Motor neuron (in vitro differentiated cells): ENCODE measurements around the gene ZNF665. TPM values are rescaled to one million over a fixed set of nuclear protein-coding genes. Genes with fewer than 3 reads are reported as not detected.
A peak's percentile ranks its signal among the peaks of the same experiment; 100 is the strongest.
"Not testable (repeated sequence)": the region's sequence is repeated elsewhere in the genome, so short reads cannot be mapped to it uniquely, and the experiment has no call there.

Experiments used
- ATAC-seq, 8 experiments: fragments of 200-7000 bp; cut with Tn5 transposase; replicated peaks in 6 of 8; 2 replicates each; pipeline ENCODE4 v1.8.0; 2021; ENCODE audit warnings: mild to moderate bottlenecking in 8 of 8, moderate library complexity in 8 of 8
- H3K27ac ChIP-seq, 2 donors: fragments of 250-450 bp; sonication (Bioruptor Pico); 2 replicates each; pipeline ENCODE4 v1.9.0; 2021; ENCODE audit warnings: antibody characterized with exemption in 2 of 2, mild to moderate bottlenecking in 2 of 2, moderate library complexity in 1 of 2
- H3K4me1 ChIP-seq, 2 donors: fragments of 250-450 bp; sonication (Bioruptor Pico); replicated peaks in 1 of 2; 2 replicates each; pipeline ENCODE4 v1.6.1; 2021; ENCODE audit warnings: antibody characterized with exemption in 2 of 2, mild to moderate bottlenecking in 2 of 2, moderate library complexity in 1 of 2
- H3K4me3 ChIP-seq, 5 donors: fragments of 250-450 bp; sonication (Bioruptor Pico); 2 replicates each; pipeline ENCODE4 v1.9.0; 2021; ENCODE audit warnings: antibody characterized with exemption in 5 of 5, mild to moderate bottlenecking in 5 of 5, moderate library complexity in 4 of 5
- WGBS, 10 experiments: fragments of 450-650 bp; shearing (Covaris generic); methylation state at CpG; one replicate each; pipeline ENCODE4 v1.0.0; 2022; 5-methylcytosine and 5-hydroxymethylcytosine counted together
- in situ Hi-C, 9 experiments: fragments of 400-800 bp; cut with MboI; loops; one replicate each; pipeline ENCODE4 v1.15.0; 2021; ENCODE audit warnings: low sequenced_read_pairs in 9 of 9, low pct_unique_long_range_greater_than_20kb in 2 of 9; ENCODE audit not compliant: unreplicated experiment in 9 of 9
- total RNA-seq, 8 experiments: library from RNA; unstranded; fragments of 300-600 nt; gene quantifications; 2 replicates each; pipeline versions ENCODE4 v1.2.3 to v1.2.4, GENCODE V29; 2022

ZNF665 gene
- total RNA-seq, 8 experiments from 2014 or later = 1.7 to 5.2 (median 3.6) TPM; not detected in 1

- ATAC-seq, H3K27ac ChIP-seq, H3K4me3 ChIP-seq, in situ Hi-C loops, H3K4me1 ChIP-seq: not testable (repeated sequence)
- 70 to 100% (median 88%) methylated on average over 3 to 5 of the region's 19 CpGs; no CpG with 5 or more reads in 2 of the 10 experiments for WGBS, 10 experiments
Measured at GRCh38 chr19:53185155-53185882, 7.8 kb downstream of the ZNF665 start.

- no peak overlapping the region for H3K27ac ChIP-seq
- no peak overlapping the region for H3K4me3 ChIP-seq
- no peaks in the 10 kb centered on the region for H3K4me1 ChIP-seq
- ATAC-seq = peak in 7 of 8 experiments; percentile 28 to 98 (median 69)
- in situ Hi-C loops = no loop called here
- WGBS, 10 experiments = 25 to 94% (median 70%) methylated on average over 1 to 2 of the region's 6 CpGs; no CpG with 5 or more reads in 3 of the 10 experiments
Measured at GRCh38 chr19:53183146-53183764, 9.9 kb downstream of the ZNF665 start.

GRCh38 chr19:53182202-53182601 is 11.0 kb downstream of the ZNF665 start:
- in situ Hi-C loops = no loop called here
- Histone ChIP-seq H3K27ac (no peak overlapping the region), H3K4me1 (no peaks in the 10 kb centered on the region), H3K4me3 (no peak overlapping the region)
- 60 to 100% (median 92%) methylated on average over 1 to 8 of the region's 10 CpGs; no CpG with 5 or more reads in 3 of the 10 experiments for WGBS, 10 experiments
- ATAC-seq = no peak

- ATAC-seq = no peak
- Histone ChIP-seq H3K4me1 (no peaks in the 10 kb centered on the region), H3K4me3 (no peak overlapping the region), H3K27ac (no peak overlapping the region)
- WGBS, 10 experiments = 37 to 100% (median 85%) methylated on average over 1 to 5 of the region's 5 CpGs; no CpG with 5 or more reads in 1 of the 10 experiments
- in situ Hi-C loops = no loop called here
Measured at GRCh38 chr19:53177986-53178385, 15.2 kb downstream of the ZNF665 start.

GRCh38 chr19:53172889-53173288 is 20.3 kb downstream of the ZNF665 start:
- no peak for ATAC-seq
- H3K4me1 ChIP-seq = no peaks in the 10 kb centered on the region
- WGBS, 10 experiments = 6 to 100% (median 73%) methylated on average over 1 to 4 of the region's 4 CpGs
- no peak overlapping the region for H3K4me3 ChIP-seq
- in situ Hi-C loops = no loop called here
- H3K27ac ChIP-seq = no peak overlapping the region

GRCh38 chr19:53165691-53166091 is 27.5 kb downstream of the ZNF665 start:
- in situ Hi-C loops = no loop called here

GRCh38 chr19:53161123-53161522 is 32.0 kb downstream of the ZNF665 start:
- H3K4me3 ChIP-seq = no peak overlapping the region
- H3K4me1 ChIP-seq = peaks cover 2 to 3% of the 10 kb centered on the region in 2 donors
- no peak for ATAC-seq
- WGBS, 10 experiments = 0 to 100% (median 73%) methylated on average over 1 to 3 of the region's 3 CpGs; no CpG with 5 or more reads in 2 of the 10 experiments
- H3K27ac ChIP-seq = no peak overlapping the region
- in situ Hi-C loops = no loop called here

More at GRCh38 chr19:53165691-53166091, 27.5 kb downstream of the ZNF665 start:
- no peak for ATAC-seq
- Histone ChIP-seq H3K4me1 (no peaks in the 10 kb centered on the region), H3K4me3 (no peak overlapping the region), H3K27ac (no peak overlapping the region)
- WGBS, 10 experiments = 25 to 93% (median 71%) methylated on average over 1 to 3 of the region's 3 CpGs; no CpG with 5 or more reads in 1 of the 10 experiments

GRCh38 chr19:53160350-53160749 is 32.8 kb downstream of the ZNF665 start:
- H3K27ac ChIP-seq = no peak overlapping the region
- 64 to 100% (median 93%) methylated on average over 1 to 3 of the region's 3 CpGs; no CpG with 5 or more reads in 1 of the 10 experiments for WGBS, 10 experiments
- in situ Hi-C loops = no loop called here
- no peak overlapping the region for H3K4me3 ChIP-seq
- ATAC-seq = no peak
- peaks cover 2 to 3% of the 10 kb centered on the region in 2 donors for H3K4me1 ChIP-seq

- H3K4me1 ChIP-seq = peaks cover 2 to 3% of the 10 kb centered on the region in 2 donors
- WGBS, 10 experiments = 0% methylated on average over 1 of the region's 41 CpGs; no CpG with 5 or more reads in 9 of the 10 experiments
- peak overlapping the region; percentile 50 to 89 (median 79) for H3K4me3 ChIP-seq
- ATAC-seq = peak; percentile 25 to 53 (median 42)
- peak overlapping the region; percentile 58 to 73 for H3K27ac ChIP-seq
- in situ Hi-C loops = no loop called here
Measured at GRCh38 chr19:53158119-53158656, 35.0 kb downstream of the ZNF665 start.

- peak in 7 of 8 experiments; percentile 17 to 37 (median 31) for ATAC-seq
- 0 to 22% (median 4%) methylated on average over 1 to 7 of the region's 7 CpGs; no CpG with 5 or more reads in 3 of the 10 experiments for WGBS, 10 experiments
- Histone ChIP-seq H3K27ac (peak overlapping the region in 1 of 2 donors; percentile 73), H3K4me1 (peaks cover 2 to 3% of the 10 kb centered on the region in 2 donors), H3K4me3 (peak overlapping the region; percentile 50 to 89 (median 79))
- in situ Hi-C loops = no loop called here
Measured at GRCh38 chr19:53157626-53158025, 35.5 kb downstream of the ZNF665 start.

GRCh38 chr19:53156850-53157249 is 36.3 kb downstream of the ZNF665 start:
- peak in 1 of 8 experiments; percentile 12 for ATAC-seq
- Histone ChIP-seq H3K27ac (no peak overlapping the region), H3K4me3 (peak overlapping the region in 2 of 5 donors; percentile 85 to 89)

GRCh38 chr19:53147645-53148044 is 45.5 kb downstream of the ZNF665 start:
- in situ Hi-C loops = no loop called here

More at GRCh38 chr19:53156850-53157249, 36.3 kb downstream of the ZNF665 start:
- in situ Hi-C loops = no loop called here
- WGBS, 10 experiments = 57 to 100% (median 88%) methylated on average over 2 to 9 of the region's 9 CpGs; no CpG with 5 or more reads in 1 of the 10 experiments
- peaks cover 2 to 3% of the 10 kb centered on the region in 2 donors for H3K4me1 ChIP-seq

GRCh38 chr19:53140351-53140750 is 52.8 kb downstream of the ZNF665 start:
- H3K4me1 ChIP-seq = no peaks in the 10 kb centered on the region
- ATAC-seq = no peak
- H3K27ac ChIP-seq = no peak overlapping the region
- 68 to 100% (median 90%) methylated on average over 2 to 4 of the region's 4 CpGs; no CpG with 5 or more reads in 1 of the 10 experiments for WGBS, 10 experiments
- in situ Hi-C loops = no loop called here
- H3K4me3 ChIP-seq = no peak overlapping the region

More at GRCh38 chr19:53147645-53148044, 45.5 kb downstream of the ZNF665 start:
- Histone ChIP-seq H3K27ac (no peak overlapping the region), H3K4me3 (no peak overlapping the region), H3K4me1 (no peaks in the 10 kb centered on the region)
- ATAC-seq = no peak
